PC-9 (cell line): Measurements from ENCODE around the gene PRDM15. TPM values are rescaled to one million over a fixed set of nuclear protein-coding genes. Genes with fewer than 3 reads are reported as not detected.
A peak's percentile ranks its signal among the peaks of the same experiment; 100 is the strongest.

Source experiments
- BruUV-seq: library from RNA; stranded (reverse); fragments of 400-500 nt; replicated peaks from 2 replicates; lab custom pipeline; 2021; lab: Mats Ljungman, UMichigan
- CTCF ChIA-PET: fragments of 300-600 bp; sonication (Branson Sonifier 250); formaldehyde crosslinking; loops from one replicate; lab custom pipeline; 2022; ENCODE audit warnings: antibody characterized with exemption; lab: Charles Lee
- POLR2A ChIA-PET: fragments of 300-600 bp; sonication (Branson Sonifier 250); formaldehyde crosslinking; loops from one replicate; lab custom pipeline; 2022; ENCODE audit warnings: antibody characterized with exemption; ENCODE audit not compliant: unreplicated experiment; lab: Charles Lee
- DNase-seq, 2 experiments: peaks; one replicate each; pipeline versions ENCODE4 v3.0.0 to v3.0.0-alpha.2; 2015 to 2022; ENCODE audit warnings: mixed read lengths in 1 of 2
- H2AFZ ChIP-seq: fragments of 200-600 bp; sonication (generic); 2 replicates; pipeline ENCODE4 v1.8.1; 2017; ENCODE audit warnings: antibody characterized with exemption
- H3F3A ChIP-seq: fragments of 200-600 bp; sonication (generic); 2 replicates; pipeline ENCODE4 v1.8.1; 2017; ENCODE audit warnings: antibody characterized with exemption, mild to moderate bottlenecking, low read depth; ENCODE audit not compliant: insufficient read depth
- H3K27ac ChIP-seq: fragments of 200-600 bp; sonication (generic); 2 replicates; pipeline ENCODE4 v1.6.1; 2016; ENCODE audit warnings: mixed run types
- H3K27me3 ChIP-seq: fragments of 200-600 bp; sonication (generic); 2 replicates; pipeline ENCODE4 v1.6.1; 2016; ENCODE audit warnings: low read depth, mixed run types; ENCODE audit not compliant: insufficient read depth
- H3K36me3 ChIP-seq: fragments of 200-600 bp; sonication (generic); 2 replicates; pipeline ENCODE4 v1.6.1; 2016; ENCODE audit warnings: low read depth, mixed run types
- H3K4me1 ChIP-seq: fragments of 200-600 bp; sonication (generic); replicated peaks from 2 replicates; pipeline ENCODE4 v1.6.1; 2016; ENCODE audit warnings: mixed run types; ENCODE audit not compliant: insufficient read depth
- H3K4me2 ChIP-seq: fragments of 200-600 bp; sonication (generic); 2 replicates; pipeline ENCODE4 v1.6.1; 2017; ENCODE audit warnings: mixed run types
- H3K4me3 ChIP-seq: fragments of 200-600 bp; sonication (generic); 2 replicates; pipeline ENCODE4 v1.6.1; 2016; ENCODE audit warnings: mixed run types
- H3K79me2 ChIP-seq: fragments of 200-600 bp; sonication (generic); 2 replicates; pipeline ENCODE4 v1.6.1; 2017; ENCODE audit warnings: low read depth, mixed run types
- H3K9me2 ChIP-seq: fragments of 200-600 bp; sonication (generic); 2 replicates; pipeline ENCODE4 v1.8.1; 2017; ENCODE audit warnings: mild to moderate bottlenecking; ENCODE audit not compliant: insufficient read depth
- H3K9me3 ChIP-seq: fragments of 200-600 bp; sonication (generic); 2 replicates; pipeline ENCODE4 v1.8.1; 2016; ENCODE audit warnings: low read depth; ENCODE audit not compliant: insufficient read depth
- H4K20me1 ChIP-seq: fragments of 200-600 bp; sonication (generic); 2 replicates; pipeline ENCODE4 v1.8.1; 2017; ENCODE audit not compliant: insufficient read depth
- EZH2 ChIP-seq: fragments of 200-600 bp; sonication (generic); IDR thresholded peaks from 2 replicates; pipeline ENCODE4 v1.8.0; 2017; ENCODE audit warnings: antibody characterized with exemption, low read depth
- intact Hi-C: fragments of 100-400 bp; cut with micrococcal nuclease; formaldehyde crosslinking; loops from one replicate; pipeline ENCODE4 v1.10.0; 2022; ENCODE audit not compliant: unreplicated experiment
- total RNA-seq: library from RNA; stranded (reverse); gene quantifications from 2 replicates; pipeline ENCODE4 v1.2.3, GENCODE V29; 2021
- TF ChIP-seq, protein P1 (sequence below): fragments of 200-600 bp; sonication (generic); conservative IDR thresholded peaks from 2 replicates; pipeline ENCODE4 v1.6.1; 2017; ENCODE audit warnings: mixed run types, antibody characterized with exemption, mild to moderate bottlenecking, moderate library complexity

Gene PRDM15
- total RNA-seq, 1 experiment from 2014 or later = 8.8 TPM

GRCh38 chr21:41897047-41897669 lies 18.0 kb upstream of the PRDM15 start:
- H3K27me3 ChIP-seq = no peaks in the 10 kb centered on the region
- no peak overlapping the region for H3K4me3 ChIP-seq
- DNase-seq = no peak
- ChIA-PET POLR2A (no interaction called here), CTCF (interaction anchor here (0.6 kb wide), 1 partner anchor 13 kb away, joined by 5 read pairs; no protein-coding TSS in a partner anchor)
- H3K9me3 ChIP-seq = no peaks in the 10 kb centered on the region
- no peak for TF ChIP-seq EZH2
- no peaks in the 10 kb centered on the region for H4K20me1 ChIP-seq
- no TSS peak for BruUV-seq
- H3K79me2 ChIP-seq = no peaks in the 10 kb centered on the region
- H3K4me2 ChIP-seq = no peak overlapping the region
- no peaks in the 10 kb centered on the region for H3K36me3 ChIP-seq
- intact Hi-C loops = no loop called here
- no peaks in the 10 kb centered on the region for H3K9me2 ChIP-seq
- 0 out of 2 replicates have a peak, but pooled peaks cover 2% of the 10 kb centered on the region for H3K4me1 ChIP-seq
- H2AFZ ChIP-seq = no peak overlapping the region
- no peak overlapping the region for H3K27ac ChIP-seq
- H3F3A ChIP-seq = no peaks in the 10 kb centered on the region

GRCh38 chr21:41895643-41896493 lies 16.7 kb upstream of the PRDM15 start:
- Histone ChIP-seq H3K4me2 (no peak overlapping the region), H3K9me3 (no peaks in the 10 kb centered on the region), H3K9me2 (no peaks in the 10 kb centered on the region), H3K27me3 (no peaks in the 10 kb centered on the region), H4K20me1 (no peaks in the 10 kb centered on the region), H3K79me2 (no peaks in the 10 kb centered on the region), H3K4me3 (no peak overlapping the region), H2AFZ (no peak overlapping the region), H3K4me1 (peaks cover 15% of the 10 kb centered on the region), H3K36me3 (no peaks in the 10 kb centered on the region), H3F3A (no peaks in the 10 kb centered on the region), H3K27ac (no peak overlapping the region)
- DNase-seq = no peak
- BruUV-seq = no TSS peak
- TF ChIP-seq EZH2 = no peak
- TF ChIP-seq, protein P1, sequence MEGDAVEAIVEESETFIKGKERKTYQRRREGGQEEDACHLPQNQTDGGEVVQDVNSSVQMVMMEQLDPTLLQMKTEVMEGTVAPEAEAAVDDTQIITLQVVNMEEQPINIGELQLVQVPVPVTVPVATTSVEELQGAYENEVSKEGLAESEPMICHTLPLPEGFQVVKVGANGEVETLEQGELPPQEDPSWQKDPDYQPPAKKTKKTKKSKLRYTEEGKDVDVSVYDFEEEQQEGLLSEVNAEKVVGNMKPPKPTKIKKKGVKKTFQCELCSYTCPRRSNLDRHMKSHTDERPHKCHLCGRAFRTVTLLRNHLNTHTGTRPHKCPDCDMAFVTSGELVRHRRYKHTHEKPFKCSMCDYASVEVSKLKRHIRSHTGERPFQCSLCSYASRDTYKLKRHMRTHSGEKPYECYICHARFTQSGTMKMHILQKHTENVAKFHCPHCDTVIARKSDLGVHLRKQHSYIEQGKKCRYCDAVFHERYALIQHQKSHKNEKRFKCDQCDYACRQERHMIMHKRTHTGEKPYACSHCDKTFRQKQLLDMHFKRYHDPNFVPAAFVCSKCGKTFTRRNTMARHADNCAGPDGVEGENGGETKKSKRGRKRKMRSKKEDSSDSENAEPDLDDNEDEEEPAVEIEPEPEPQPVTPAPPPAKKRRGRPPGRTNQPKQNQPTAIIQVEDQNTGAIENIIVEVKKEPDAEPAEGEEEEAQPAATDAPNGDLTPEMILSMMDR = no peak
- POLR2A ChIA-PET = no interaction called here
- intact Hi-C loops = no loop called here
- CTCF ChIA-PET = no interaction called here

GRCh38 chr21:41894922-41895557 lies 15.9 kb upstream of the PRDM15 start:
- no TSS peak for BruUV-seq
- H3K36me3 ChIP-seq = no peaks in the 10 kb centered on the region
- H3K27ac ChIP-seq = no peak overlapping the region
- H3K79me2 ChIP-seq = no peaks in the 10 kb centered on the region
- H3K9me2 ChIP-seq = no peaks in the 10 kb centered on the region
- no peaks in the 10 kb centered on the region for H3F3A ChIP-seq
- CTCF ChIA-PET = interaction anchor here (0.7 kb wide), 1 partner anchor 223 kb away, joined by 3 read pairs; no protein-coding TSS in a partner anchor
- intact Hi-C loops = loop anchor here (5.0 kb wide), 1 partner anchor 62 kb away; no protein-coding TSS in a partner anchor
- H3K27me3 ChIP-seq = no peaks in the 10 kb centered on the region
- TF ChIP-seq EZH2 = no peak
- TF ChIP-seq, protein P1 = no peak
- H2AFZ ChIP-seq = no peak overlapping the region
- H3K4me1 ChIP-seq = peaks cover 18% of the 10 kb centered on the region
- no peaks in the 10 kb centered on the region for H4K20me1 ChIP-seq
- POLR2A ChIA-PET = no interaction called here
- H3K9me3 ChIP-seq = no peaks in the 10 kb centered on the region
- H3K4me2 ChIP-seq = no peak overlapping the region
- no peak overlapping the region for H3K4me3 ChIP-seq
- peak in 1 of 2 experiments; percentile 45 for DNase-seq
